GM20000 (cell line): ENCODE data around the gene MARK1.

Source experiments
- DNase-seq: peaks from one replicate; pipeline ENCODE4 v3.0.0; 2012; ENCODE audit warnings: low spot score
- TF ChIP-seq, protein P1 (sequence below): IDR thresholded peaks from 2 replicates; pipeline ENCODE4 v1.5.1; 2012; ENCODE audit warnings: mild to moderate bottlenecking, control low read depth; ENCODE audit errors: extremely low read depth, missing control alignments

Gene MARK1

DNA sequence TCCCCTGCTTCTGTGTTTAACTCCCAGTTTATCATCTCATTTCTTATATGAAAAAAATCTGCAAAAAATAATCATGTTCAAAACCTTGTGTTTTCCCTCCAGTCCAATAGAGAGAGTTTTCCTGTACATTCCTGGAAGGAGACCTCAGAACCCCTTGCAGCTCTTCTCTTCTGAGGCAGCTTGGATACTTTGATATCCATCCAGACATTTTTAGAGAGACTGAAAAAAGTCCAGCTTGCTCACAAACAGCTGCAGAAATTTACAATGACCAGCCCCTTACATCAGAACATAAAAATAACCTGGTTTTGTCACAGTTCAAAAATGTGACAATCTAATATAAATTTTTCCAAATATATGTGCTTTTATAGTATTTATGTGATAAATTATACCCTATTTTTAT lies 88.9 kb downstream of the MARK1 start:
- TF ChIP-seq, protein P1, sequence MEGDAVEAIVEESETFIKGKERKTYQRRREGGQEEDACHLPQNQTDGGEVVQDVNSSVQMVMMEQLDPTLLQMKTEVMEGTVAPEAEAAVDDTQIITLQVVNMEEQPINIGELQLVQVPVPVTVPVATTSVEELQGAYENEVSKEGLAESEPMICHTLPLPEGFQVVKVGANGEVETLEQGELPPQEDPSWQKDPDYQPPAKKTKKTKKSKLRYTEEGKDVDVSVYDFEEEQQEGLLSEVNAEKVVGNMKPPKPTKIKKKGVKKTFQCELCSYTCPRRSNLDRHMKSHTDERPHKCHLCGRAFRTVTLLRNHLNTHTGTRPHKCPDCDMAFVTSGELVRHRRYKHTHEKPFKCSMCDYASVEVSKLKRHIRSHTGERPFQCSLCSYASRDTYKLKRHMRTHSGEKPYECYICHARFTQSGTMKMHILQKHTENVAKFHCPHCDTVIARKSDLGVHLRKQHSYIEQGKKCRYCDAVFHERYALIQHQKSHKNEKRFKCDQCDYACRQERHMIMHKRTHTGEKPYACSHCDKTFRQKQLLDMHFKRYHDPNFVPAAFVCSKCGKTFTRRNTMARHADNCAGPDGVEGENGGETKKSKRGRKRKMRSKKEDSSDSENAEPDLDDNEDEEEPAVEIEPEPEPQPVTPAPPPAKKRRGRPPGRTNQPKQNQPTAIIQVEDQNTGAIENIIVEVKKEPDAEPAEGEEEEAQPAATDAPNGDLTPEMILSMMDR = no peak
- DNase-seq = no peak

DNA sequence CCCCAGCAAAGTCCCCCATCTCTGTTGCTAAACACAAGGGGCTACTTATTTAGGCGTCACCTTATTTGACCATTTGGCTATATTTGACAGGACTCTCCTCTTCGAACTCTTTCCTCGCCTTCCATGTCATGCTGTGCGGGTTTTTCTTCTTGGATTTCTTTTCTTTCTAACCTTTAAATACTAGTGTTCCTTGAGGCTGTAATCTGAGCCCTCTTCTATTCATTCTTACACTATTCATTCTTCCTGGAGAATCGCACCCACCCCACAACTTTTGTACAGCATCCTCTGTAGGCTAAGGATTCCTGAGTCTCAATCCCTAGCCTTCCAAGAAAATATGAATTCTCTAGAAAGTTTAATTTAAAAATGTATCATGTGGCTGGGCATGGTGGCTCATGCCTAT lies 100.5 kb downstream of the MARK1 start:
- TF ChIP-seq, protein P1 = no peak
- DNase-seq = no peak

DNA sequence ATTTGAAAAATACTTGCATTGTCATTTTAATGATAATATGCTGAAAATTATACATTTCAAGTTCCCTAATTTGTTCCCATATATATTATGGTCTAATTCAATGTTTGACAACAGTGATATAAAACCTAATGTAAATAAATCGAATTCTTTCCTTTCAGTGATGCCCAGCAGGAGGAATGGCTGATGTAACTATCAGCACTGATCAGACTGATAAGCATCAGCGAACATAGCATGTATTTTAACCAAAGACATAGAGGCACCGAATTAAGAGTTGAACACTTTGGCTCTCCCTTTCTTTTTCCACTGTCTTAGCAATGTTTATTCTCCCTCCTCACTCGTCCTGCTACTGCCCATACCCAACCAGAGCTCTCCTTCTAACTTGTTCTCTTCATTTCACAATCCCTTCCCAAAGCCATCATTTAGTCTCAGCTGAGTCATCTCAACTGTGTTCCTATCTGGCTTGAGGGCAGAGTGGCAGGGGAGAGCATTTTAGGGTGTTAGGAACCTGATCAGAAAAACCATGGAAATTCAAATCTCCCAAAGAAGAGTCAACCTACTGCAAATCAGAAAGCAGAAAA lies 103.4 kb downstream of the MARK1 start:
- TF ChIP-seq, protein P1 = no peak
- no peak for DNase-seq

DNA sequence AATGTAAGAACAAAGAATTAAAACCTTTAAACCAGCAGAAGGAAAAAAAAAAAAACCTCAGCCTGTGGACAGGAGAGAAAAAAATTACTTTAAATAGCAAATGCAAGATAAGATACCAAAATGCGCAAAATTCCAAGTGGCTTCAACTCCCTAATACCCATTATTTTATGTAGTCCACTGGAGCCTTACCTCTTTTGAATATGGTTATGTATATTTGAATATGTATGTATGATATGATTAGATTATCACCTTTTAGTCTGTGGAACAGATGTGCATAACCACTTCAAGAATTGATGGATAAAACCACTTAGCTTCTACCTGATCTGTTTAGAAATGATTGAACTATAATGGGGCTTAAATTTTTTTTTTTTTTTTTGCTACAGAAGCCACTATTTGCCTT lies 109.8 kb downstream of the MARK1 start:
- TF ChIP-seq, protein P1 = no peak
- DNase-seq = no peak

DNA sequence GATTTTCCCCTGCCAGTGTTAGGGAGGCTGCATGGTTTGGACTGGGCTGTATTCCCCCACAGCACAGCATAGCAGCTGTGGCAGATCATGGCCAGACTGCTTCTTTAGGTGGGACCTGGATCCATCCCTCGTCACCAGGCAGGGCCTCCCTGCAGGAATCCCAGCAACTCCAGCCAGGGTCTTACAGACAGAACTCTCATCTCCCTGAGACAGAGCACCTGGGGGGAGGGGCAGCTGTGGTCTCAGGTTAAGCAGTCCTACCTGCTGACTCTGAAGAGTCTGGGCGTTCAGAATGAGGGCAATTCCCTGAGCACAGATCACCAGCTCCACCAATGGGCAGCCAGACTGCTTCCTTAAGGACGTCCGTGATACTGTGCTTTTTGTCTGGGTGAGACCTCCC lies 114.3 kb downstream of the MARK1 start:
- TF ChIP-seq, protein P1 = no peak
- DNase-seq = no peak

DNA sequence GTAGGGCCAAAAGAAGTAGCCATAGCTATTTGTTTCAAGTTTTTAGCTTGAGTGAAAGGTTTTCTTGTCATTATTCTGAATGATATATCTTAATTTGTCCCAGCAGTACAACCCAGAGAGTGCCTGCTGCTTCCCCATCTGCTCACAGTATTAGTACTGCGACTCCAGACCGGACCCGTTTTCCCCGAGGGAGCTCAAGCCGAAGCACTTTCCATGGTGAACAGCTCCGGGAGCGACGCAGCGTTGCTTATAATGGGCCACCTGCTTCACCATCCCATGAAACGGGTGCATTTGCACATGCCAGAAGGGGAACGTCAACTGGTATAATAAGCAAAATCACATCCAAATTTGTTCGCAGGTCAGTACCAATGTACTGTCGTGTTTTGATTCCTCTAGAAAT lies 125.1 kb downstream of the MARK1 start:
- DNase-seq = no peak
- TF ChIP-seq, protein P1 = no peak

DNA sequence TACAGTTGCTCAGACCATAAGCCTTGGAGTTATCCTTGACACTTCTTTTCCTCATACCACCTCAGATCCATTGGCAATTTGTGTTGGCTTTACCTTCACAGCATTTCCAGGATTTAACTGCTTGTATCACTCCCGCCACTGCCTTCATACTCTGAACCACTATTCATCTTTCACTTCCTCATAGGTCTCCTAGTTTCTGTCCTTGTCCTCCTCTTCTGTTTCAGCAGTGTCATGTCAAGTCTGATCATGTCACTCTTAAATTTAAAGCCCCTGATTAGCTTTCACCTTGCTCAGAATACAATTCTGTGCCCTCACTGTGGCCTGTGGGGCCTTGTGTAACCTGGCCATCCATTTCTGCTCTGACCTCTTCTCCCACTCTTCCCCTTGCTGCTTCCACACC lies 127.6 kb downstream of the MARK1 start:
- TF ChIP-seq, protein P1 = no peak
- DNase-seq = peak; percentile 41
